ENCODE data around the gene NTM.

NTM gene

DNA sequence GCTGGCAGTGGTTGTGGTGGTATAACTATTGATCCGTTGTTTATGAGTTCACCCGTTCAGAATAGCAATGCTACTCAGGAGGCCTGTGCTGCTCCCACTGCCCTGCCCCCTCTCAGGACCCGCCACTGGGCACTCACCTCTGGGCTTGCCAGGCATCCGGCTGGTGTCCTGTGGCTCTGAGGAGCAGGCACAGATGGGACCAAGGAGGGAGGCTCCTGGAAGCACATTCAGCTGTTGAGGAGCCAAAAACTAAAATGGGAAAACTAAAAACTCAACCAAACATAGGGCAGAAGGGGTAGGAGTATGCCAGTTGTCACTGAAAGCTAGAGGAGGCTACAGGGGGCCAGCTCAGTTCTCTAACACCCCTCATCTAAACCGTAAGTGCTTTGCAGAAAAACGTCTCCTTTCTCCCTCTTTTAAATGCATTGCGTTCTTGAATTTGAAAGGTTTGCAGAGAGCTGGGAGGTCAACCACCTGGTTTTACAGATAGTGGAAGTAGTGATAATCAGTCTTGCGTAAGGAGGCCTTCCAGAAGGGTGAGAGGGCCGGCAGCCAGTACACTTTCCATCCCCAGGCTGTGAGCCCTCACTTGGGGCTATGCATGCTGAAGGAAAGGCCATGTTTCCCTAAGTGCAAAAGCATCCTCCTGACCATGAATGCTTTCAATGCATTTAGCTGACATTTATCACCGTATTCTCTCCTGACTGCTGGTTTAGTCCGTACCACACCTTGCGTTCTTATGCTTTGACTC lies 547.4 kb downstream of the NTM start:
- DNase-seq, result no peak
- Histone ChIP-seq H3K4me3 (ENCODE audit: low read depth, low read length) (no peak overlapping the region), H3K4me1 (no peaks in the 10 kb centered on the region), H3K9me3 (no peaks in the 10 kb centered on the region), H3K27me3 (no peaks in the 10 kb centered on the region), H3K36me3 (no peaks in the 10 kb centered on the region)
- TF ChIP-seq CTCF (IDR thresholded peaks at IDR 0.05; ENCODE audit: low read depth, low read length), result no peak

- H3K27me3 ChIP-seq, result no peaks in the 10 kb centered on the region
- no peak for DNase-seq
- H3K36me3 ChIP-seq, result no peaks in the 10 kb centered on the region
- H3K9me3 ChIP-seq, result no peaks in the 10 kb centered on the region
- H3K4me1 ChIP-seq, result no peaks in the 10 kb centered on the region
- no peak for TF ChIP-seq CTCF (IDR thresholded peaks at IDR 0.05; ENCODE audit: low read depth, low read length)
- H3K4me3 ChIP-seq (ENCODE audit: low read depth, low read length), result no peak overlapping the region
These were observed 548.2 kb downstream of the NTM start for GRCh38 chr11:131918663-131919062.

DNA sequence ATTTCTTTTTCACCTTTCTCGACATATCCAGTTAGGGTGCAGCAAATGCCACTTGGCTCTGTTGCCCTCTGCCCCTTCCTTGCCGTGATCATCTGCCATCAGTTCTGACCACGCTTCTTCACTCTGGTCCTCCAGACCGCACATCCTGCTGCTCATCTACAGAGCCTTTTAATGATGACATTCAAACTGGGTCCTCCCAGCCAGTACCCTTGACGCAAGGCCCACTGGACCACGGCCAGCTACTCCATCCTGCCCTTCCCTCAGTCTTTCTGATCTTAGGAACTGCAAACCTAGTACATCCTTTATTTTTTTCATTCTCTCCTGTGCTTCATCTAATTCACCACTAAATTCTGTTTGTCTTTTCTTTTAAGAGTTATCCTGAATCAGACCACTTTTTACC lies 551.8 kb downstream of the NTM start:
- Histone ChIP-seq H3K27me3 (no peaks in the 10 kb centered on the region), H3K4me3 (ENCODE audit: low read depth, low read length) (no peak overlapping the region), H3K9me3 (no peaks in the 10 kb centered on the region; the same call in 1 of the 2 replicates), H3K4me1 (no peaks in the 10 kb centered on the region), H3K36me3 (no peaks in the 10 kb centered on the region)
- DNase-seq, result no peak
- no peak for TF ChIP-seq CTCF (IDR thresholded peaks at IDR 0.05; ENCODE audit: low read depth, low read length)

GRCh38 chr11:131923309-131923708 lies 552.9 kb downstream of the NTM start:
- Histone ChIP-seq H3K27me3 (no peaks in the 10 kb centered on the region), H3K9me3 (no peaks in the 10 kb centered on the region; the same call in 1 of the 2 replicates), H3K4me1 (no peaks in the 10 kb centered on the region), H3K4me3 (ENCODE audit: low read depth, low read length) (no peak overlapping the region), H3K36me3 (no peaks in the 10 kb centered on the region)
- TF ChIP-seq CTCF (IDR thresholded peaks at IDR 0.05; ENCODE audit: low read depth, low read length), result no peak
- no peak for DNase-seq

GRCh38 chr11:131924001-131924400 lies 553.6 kb downstream of the NTM start:
- no peaks in the 10 kb centered on the region for H3K4me1 ChIP-seq
- no peaks in the 10 kb centered on the region; the same call in 1 of the 2 replicates for H3K9me3 ChIP-seq
- TF ChIP-seq CTCF (IDR thresholded peaks at IDR 0.05; ENCODE audit: low read depth, low read length), result no peak
- no peak overlapping the region for H3K4me3 ChIP-seq (ENCODE audit: low read depth, low read length)
- no peaks in the 10 kb centered on the region for H3K36me3 ChIP-seq
- H3K27me3 ChIP-seq, result no peaks in the 10 kb centered on the region
- DNase-seq, result no peak

- no peaks in the 10 kb centered on the region for H3K36me3 ChIP-seq
- H3K9me3 ChIP-seq, result no peaks in the 10 kb centered on the region; the same call in none of the 2 replicates
- no peak overlapping the region for H3K4me3 ChIP-seq (ENCODE audit: low read depth, low read length)
- no peaks in the 10 kb centered on the region for H3K4me1 ChIP-seq
- no peak for TF ChIP-seq CTCF (IDR thresholded peaks at IDR 0.05; ENCODE audit: low read depth, low read length)
- no peaks in the 10 kb centered on the region for H3K27me3 ChIP-seq
- no peak for DNase-seq
These were observed 554.2 kb downstream of the NTM start for GRCh38 chr11:131924457-131925201.

Measured in BE2C (cell line).